Measurements from ENCODE around the gene FARP1.
A peak's percentile ranks its signal among the peaks of the same experiment; 100 is the strongest.

Gene FARP1

DNA sequence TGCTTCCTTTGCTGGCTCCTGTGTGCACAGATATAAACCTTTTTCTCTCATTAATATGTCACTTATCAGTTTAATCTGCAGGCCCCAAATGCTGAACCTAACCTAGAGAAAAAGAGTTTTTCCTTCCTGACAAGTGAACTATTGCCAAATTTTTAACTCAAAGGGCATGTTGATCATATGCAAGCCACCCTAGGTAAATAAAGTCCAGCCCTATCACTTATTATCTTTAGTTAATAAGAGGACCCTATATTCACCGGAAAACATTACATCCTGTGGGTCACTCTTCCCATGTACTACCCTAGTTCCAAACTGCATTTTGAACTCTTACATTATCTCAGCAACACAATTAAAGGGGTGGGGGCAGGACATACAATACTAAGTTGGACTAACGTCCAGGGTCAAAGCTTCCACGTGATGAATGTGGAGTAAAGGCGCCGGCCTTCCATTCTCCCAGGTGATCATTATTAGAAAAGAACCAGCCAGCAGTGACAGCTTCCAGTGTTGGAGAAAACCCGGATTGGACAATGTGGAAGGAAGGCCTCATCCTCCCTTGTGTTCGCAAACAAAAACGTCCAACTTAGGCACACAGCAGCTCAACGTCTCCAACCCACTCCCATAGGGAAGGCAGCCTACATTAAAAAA, 347.4 kb downstream of the FARP1 start:
- DNase-seq, result no peak

DNA sequence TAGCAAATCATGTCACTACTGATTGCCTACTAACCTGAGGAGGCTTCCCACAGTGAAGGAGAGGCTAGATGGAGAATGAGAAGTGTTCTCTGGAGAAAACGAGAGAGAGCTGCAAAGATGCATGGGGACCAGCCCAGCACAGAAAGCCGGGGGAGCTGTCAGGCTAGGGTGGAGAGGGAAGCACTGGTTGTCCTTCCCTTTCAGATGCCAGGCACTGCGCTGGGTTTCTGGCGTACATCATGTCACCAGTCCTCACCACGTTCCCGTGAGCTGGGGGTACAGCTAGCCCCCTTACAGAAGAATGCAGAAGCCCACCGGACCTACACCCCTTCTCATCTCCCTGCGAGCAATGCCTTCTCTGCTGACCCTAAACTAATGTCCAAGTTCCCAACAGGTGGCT, 348.0 kb downstream of the FARP1 start:
- no peak for DNase-seq

DNA sequence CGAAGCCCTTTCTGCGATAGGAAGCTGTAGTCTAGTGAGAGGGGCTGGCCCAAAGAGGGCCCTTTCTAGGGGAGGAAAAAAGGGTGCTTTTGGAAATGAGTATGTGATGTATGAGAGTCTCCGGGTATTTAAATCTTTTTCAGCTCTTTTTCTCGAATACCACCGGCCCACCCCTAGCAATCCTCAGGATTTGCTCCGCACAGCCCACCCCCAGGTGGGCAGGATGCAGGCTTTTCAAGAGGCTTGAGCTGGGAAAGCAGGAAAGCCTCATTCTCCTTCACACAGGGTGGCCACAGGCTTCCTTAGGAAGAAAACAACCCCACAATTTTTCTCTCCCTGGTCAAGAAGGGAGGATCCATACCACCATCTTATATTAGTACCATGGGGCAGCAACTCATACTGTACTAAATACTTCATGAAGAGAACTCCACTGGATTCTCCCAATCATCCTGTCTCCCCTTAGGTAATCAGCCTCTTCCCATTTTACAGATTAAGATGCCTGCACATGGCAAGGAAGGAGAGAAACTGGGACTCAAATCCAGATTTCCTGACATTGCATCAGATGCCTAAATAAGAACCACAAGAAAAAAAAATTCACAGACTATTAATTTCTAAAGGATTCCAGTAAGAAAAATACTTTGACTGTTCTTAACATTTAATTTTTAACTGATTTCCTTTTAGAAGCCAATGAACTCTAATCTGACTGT, 349.6 kb downstream of the FARP1 start:
- peak; percentile 76 for DNase-seq

DNA sequence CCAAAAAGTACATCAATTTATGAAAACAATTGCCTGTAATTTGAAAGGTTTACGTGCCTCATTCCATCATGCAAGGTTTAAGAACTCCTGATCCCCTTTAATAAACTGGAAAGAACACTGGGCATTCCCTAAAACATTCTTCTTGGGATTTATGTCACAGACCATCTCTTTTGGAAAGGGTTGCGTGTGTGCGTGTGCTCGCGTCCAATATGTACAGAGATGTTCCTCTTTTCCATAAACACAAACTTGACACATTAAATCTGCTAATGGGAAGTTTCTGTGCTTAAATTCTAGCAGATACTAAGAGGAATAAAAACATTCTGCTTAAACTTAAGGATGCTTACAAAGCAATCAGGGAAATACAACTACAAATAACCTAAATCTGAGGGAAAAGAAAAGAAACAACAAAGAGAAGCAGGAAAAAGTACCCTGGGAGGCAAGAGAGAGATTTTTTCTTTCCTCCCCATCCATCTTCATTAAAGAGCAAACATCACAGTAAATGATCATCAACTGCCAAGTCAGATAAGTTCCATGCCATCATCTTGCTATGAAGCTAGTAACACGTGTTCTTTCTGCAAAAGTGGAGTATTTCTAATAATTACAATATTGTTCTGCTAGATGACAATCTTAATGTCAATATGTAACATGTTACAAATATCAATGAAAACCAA, 350.3 kb downstream of the FARP1 start:
- no peak for DNase-seq

DNA sequence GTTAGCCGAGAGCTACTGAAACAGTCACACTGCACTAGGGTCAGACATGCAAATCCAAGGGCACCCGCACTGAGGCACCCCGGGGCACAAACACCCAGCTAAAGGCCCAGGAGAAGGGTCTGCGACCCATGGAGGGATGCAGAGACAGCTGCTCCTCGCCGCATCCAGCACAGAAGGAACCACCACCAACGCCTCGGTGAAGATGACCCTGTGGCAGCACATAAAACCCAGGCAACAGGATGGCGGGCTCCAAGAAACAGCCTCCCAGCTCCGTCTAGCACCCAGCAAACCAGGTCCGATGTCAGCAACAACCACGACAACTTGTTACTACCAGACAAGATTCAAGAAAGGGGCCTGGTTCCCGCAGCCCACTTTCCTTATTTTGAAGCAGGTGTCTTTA, 351.9 kb downstream of the FARP1 start:
- DNase-seq, result no peak

DNA sequence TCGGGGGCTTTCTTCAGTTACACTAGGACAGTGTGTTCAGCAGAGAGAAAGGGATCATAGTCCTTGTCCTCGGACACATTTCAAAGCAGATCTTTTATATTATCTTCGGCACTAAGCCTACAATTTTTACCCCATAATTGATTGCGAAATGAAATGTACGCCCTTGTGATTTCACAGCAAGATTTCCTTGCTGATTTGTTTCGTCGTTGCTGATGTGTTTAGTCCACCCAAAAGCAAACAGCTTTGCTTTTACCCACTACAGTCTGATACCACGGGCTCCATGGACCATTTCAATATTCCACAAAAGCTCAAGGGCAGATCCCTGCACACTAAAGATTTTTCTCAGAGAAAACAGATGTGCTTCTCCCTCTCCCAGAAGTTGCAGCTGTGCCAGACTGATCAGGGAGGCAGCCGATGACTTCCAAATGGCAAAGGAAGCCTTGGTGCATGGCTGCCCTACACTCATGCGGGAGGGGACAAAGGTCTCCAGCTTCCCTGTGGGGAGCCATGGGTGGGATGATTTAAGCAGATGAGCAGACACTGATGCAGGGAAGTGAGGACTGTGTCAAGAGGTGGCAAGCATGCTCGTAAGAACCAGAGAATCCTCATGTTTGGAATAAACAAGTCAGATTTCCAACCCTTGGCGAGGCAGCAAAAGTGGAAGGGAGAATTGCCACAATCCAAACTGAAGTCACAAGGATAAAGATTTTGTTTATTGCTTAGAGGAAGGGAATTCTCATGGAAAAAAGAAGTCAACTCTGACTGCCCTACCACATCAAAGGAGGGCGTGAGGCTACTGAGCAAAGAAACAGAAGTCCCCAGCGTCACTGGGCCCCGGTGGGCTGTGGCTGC, 353.0 kb downstream of the FARP1 start:
- DNase-seq, result no peak

DNA sequence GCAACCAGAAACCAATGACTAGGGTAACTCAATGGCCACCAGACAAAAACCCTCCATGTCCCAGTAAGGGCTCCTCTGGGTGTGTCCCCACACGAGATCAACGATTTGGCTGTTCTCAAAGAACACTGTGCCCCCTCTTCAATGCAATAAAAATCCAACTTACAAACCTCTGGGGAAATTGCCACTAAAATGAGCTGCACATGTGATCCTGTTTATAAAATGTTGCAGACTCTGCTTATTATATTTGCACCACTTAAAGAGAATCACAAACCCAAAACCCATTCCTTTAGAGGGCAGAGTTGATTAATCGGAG, 353.5 kb downstream of the FARP1 start:
- no peak for DNase-seq

DNA sequence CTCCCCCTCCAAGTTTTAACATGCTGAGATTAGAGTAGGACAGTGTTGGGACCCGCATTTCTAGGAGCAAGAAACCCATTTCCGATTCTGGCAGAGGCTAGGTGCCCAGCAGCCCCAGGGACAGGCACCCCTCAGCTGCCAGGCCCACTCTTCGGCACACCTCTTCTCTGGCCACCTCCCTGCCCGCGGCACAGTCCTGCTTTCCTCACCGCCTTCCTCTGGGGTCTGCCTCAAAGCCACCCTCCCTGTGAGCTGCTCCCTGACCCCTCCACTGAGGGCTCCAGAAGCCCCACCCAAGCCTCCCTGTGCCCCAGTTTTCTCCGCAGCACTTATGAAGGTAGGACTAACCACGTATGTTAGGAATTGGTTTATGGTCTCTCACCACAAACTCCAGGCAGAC, 354.1 kb downstream of the FARP1 start:
- DNase-seq, result no peak

DNA sequence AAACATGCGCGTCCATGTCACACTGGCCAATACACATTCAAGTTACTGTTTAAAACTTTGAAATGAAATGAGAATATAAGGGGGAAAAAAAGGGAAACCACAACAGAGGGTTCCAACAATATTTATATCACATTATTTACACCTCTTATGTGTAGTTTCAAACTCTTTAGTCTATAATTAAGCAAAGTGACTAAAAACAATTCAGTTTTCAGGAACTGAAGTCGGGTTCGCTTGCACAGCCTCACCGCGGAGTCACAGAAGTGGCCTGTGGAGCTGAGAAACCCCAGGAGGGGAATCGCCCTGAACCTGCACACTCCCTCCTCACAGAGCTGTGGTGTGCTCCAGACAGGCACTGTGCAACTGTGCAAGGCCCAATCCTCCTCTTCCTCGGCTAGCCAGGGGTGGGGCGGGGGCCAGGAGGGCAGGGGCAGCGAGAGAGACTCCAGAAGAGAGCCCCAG, 358.1 kb downstream of the FARP1 start:
- DNase-seq, result no peak

DNA sequence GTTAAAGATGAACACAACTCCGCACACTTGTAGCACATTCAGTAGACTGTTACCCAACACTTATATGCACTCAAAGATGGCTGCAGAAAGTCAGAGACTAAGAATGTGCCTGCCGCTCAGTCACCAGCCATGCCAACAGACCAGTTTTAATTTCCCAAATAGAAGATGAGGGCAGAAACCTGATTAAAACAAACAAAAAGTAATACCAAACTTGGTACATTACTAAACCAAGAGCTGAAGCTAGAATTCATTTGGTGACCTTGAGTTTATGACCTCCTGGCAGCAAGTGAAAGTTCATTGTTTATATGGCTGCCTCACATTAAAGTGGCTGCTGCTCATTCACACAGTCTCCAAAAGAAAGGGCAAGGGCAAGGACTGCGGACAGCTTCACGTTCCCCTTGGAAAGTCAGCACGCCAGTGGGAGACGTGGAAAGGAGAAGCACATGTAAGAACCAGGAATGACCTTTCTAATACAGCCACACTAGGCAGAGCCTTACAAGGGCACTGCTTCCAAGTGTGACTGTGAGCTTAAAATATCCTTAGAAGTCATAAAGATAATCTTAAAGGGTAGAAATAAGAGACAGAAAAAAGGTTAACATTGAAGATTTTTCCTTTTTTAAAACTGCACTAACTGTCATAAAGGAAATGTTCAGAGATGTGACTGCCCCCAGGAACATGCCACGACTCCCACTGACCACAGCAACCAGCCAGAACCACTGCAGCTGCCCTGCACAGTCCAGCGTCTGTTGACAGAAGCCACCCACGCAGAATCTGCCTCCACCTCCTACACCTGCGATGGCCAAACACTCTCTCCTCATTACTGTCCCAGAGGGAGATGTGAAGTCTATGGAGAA, 360.5 kb downstream of the FARP1 start:
- DNase-seq, result no peak

DNA sequence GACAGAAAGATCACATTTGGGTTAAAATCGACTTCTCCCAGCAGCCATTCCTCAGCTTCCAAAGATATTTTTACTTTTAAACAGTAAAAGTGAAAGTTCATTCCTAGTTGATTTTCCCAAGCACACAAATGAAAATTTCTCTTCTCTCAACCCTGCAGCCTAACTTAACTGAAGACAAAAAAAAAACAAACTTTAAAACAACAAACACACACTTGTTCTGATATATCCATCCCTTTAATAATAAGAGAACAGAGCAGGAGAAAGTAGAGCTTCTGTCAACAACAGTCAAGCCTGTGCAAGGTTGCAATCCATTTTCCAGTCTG, 361.1 kb downstream of the FARP1 start:
- no peak for DNase-seq

DNA sequence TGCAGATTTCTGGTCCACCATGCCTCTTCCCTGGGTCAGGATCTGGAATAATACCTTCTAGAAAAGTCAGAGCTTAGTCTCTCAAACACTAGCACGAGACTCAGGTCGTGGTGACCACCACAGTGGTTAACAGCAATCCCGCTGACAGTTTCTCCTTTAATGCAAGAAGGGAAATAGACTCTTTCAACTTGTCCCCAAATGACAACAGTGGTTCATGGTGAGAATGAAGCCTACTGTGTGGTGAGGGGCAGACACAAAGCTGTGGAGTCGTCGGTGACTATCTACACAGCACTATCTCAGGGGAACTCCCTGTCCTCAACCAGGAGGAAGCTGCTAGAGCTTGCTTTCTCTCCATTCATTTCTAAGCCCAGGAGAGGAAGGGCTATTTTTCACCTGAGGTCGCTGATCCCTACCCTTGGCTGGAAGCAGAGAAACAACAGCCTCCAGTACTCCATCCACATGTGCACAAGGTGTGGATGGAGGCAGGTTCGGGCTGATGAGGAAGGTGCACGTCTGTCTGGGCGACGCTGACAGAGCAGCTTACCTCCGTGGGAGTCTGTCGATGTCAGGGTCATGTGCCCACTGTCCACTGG, 361.6 kb downstream of the FARP1 start:
- no peak for DNase-seq

Measured in fibroblast of skin of abdomen (primary cell).